GM19395 (cell line): ENCODE measurements around the gene PLCB1.
"Not testable (repeated sequence)": the region's sequence is repeated elsewhere in the genome, so short reads cannot be mapped to it uniquely, and the experiment has no call there.

Source experiments
- ATAC-seq: cut with Tn5 transposase; IDR thresholded peaks from one replicate; pipeline ENCODE4 v1.9.1; 2021; ENCODE audit warnings: mild to moderate bottlenecking, moderate library complexity; ENCODE audit not compliant: unreplicated experiment

The PLCB1 gene

GRCh38 chr20:8431538-8432434, 299.7 kb downstream of the PLCB1 start:
- no peak for ATAC-seq

DNA sequence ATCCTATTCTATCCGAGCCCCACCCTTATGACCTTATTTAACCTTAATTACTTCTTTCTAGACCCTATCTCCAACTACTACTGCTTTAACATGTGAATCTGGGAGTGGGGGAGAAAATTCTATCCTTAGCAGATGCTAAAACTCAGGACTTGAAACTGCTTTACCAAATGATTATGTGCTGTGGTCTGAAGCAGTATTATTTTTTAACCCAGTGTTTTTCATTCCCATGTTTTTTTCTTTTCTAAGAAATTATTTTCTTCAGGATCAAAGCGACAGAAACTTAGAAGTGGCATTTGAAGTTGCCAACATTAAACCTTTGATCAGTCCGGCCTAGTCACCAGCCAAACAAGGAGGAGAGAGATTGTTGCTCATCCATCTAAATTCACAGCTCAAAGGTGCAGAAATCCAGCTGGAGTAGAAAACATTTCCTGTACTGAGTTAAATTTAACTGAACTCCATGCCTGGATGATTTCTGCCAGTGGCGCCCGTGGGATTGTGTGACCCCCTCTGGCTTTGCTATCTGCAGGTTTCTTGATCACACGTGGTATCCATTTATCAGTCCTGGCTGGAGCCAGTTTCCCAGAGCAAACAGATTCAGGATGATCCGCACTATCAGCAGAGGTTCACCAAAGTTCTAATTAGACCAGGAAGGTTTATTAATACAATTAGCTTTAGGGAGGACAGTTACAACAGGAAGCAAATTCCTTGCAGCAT, 300.5 kb downstream of the PLCB1 start:
- no peak for ATAC-seq

DNA sequence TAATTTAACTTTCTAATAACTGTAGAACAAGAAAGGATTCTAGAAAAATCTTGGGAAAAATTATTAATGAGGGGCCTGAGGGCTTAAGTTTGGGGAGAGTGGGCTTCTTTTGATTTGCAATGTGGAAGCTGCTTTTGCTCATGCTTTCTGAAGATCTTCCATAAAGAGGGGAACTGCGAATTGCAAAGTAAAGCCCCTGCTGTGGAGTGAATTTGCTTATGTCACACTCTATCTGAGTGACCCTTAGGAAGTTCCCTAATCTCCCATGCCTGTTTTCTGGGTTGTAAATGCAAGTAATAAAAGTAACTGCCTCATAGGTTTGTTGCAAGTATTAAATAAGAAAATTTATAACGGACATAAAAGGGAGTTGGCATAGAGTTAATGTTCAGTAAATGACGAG, 301.2 kb downstream of the PLCB1 start:
- no peak for ATAC-seq

- ATAC-seq = no peak
These were observed 302.3 kb downstream of the PLCB1 start for GRCh38 chr20:8434326-8434876.

DNA sequence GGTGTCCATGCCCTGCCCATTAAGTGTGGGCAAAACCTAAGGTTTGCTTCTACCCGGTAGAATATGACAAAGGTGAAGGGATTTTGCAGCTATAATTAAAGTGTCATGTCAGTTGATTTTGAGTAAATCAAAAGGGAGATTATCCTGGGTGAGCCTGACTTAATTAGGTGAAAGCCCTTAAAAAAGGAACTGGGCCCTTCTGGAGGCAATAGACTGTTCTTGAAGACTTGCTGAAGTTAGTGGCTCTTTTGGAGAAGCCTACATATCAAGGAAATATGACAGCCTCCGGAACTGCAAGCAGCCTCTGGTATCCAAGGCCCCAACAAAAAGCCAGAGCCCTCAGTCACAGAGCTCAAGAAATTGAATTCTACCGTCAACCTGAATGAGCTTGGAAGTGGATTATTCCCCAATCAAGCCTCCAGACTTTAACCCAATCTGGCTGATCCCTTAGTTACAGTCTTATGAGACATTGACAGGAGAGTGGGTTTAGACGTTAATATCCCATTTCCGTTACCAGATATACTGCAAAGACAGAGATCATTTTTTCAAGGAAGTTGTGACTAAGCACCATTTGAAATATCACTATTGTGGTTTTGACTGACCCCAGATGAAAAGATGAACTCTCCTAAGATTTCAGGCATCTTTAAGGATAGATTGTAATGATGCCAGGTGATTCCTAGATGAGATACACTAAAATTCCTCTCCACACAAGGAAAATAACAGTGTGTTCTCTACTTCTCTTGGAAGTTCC, 303.4 kb downstream of the PLCB1 start:
- no peak for ATAC-seq

DNA sequence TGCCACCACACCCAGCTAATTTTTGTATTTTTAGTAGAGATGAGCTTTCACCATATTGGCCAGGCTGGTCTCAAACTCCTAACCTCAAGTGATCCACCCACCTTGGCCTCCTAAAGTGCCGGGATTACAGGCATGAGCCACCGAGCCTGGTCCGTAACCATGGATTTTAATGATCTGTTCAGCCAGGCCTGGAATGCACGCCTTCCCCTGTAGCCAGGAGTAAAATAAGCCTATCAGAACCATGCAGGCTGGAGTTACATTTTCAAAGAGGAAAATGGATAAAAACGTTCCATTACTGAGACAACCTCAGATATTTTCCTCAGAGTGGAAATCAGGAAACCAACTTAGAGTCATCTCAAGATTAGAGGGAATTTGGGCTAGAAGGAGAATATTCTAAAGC, 304.9 kb downstream of the PLCB1 start:
- ATAC-seq = not testable (repeated sequence)

DNA sequence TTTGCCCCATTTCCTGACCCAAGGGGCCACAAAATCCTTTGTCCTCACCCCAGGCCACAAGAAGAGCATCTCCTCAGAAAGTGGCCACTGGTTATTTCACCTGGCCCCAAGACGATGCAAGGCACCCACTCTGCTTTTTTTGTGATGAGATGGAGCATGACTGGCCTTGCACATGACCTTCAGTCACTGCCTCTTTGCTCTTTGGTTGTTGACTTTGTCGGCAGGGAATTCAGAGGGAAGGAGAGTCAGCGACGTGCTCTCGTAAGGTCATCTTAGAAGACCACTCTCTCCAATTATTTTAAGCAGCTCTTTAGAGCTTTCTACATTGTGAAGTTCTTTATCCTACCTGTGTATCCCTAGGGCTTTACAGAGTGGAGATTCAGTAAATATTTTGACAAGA, 306.7 kb downstream of the PLCB1 start:
- no peak for ATAC-seq

- ATAC-seq = no peak
These were observed 311.5 kb downstream of the PLCB1 start for GRCh38 chr20:8443464-8444072.

DNA sequence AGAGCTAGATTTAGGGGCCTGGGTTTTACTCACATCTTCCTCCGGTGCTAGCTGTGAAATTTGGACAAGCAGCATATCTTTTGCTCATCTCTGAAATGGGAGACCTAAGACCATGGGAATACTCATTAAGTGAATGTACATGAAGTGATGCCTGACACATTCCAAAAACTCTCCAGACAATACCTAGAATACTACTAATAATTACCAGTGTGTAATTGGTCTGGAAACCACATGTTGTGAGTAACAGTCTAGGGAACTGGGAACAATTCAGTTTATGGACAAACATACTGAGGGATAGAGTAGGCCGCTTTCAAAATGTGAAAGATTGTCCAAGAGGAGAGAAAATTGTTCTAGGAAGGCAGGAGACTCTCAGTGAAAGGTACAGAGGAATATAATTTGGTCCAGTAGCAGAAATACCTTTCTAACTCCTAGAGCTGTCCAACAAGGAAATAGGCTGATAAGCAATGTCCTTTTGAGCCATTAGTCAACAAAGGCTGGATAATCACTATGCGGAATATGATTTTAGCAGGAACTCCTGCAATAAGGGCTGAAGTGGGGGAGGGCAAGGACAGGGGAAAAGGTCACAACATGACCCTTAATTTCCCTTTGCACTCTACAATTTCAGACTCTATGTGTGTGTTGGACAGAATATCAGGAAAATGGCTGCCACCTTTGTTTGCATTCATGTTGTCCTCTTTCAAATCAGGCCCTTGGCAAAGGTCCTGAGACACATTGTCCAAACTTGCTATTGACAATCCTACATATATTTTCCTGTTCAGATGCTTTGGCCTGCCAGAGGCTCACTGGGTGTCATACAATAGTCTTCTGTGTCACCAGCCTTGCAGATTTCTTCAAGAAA, 315.4 kb downstream of the PLCB1 start:
- ATAC-seq = no peak

DNA sequence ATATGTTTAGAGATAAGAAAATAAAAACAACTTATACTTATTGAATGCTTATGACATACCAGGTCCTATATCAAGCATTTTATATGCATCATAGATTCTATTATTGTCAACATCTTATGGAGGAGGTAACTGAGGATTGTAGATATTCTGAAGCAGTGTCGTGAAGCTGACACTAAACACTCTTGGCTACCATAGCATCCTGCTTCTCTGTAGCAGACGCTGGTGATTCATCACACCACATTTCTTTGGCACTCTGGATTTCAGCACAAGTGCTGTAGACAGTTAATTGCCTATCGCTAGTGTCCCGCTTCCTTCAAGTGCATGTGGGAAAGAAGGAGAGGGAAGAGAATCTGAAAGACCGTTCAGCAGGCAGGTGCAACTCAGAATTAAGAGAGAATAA, 317.1 kb downstream of the PLCB1 start:
- ATAC-seq = no peak

DNA sequence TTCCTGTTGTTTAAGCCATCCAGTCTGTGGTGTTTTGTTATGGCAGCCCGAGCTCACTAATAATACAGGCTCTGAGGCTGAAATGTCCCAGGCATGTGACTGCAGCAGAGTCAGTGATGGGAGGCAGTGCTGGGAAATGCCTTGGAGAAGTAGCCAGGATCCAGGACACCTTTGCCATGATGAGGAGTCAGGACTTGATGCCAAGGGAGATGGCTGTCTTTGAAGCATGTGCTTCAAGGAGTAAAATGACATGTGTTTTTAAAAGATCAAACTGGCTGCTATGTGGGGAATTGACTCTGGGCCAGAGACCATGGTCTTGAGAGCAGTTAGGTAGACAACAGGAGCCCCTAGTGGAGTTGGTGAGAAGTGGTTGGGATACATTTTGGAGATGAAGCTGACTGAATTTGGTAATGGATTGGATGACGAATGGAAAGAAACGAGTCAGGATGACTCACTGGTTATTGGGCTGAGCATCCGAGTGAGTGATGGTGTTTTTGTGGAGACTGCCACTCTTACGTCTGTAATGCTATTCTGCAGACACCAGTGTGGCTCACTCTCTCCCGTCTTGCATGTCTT, 322.2 kb downstream of the PLCB1 start:
- no peak for ATAC-seq

GRCh38 chr20:8456765-8457164, 324.7 kb downstream of the PLCB1 start:
- ATAC-seq = no peak

DNA sequence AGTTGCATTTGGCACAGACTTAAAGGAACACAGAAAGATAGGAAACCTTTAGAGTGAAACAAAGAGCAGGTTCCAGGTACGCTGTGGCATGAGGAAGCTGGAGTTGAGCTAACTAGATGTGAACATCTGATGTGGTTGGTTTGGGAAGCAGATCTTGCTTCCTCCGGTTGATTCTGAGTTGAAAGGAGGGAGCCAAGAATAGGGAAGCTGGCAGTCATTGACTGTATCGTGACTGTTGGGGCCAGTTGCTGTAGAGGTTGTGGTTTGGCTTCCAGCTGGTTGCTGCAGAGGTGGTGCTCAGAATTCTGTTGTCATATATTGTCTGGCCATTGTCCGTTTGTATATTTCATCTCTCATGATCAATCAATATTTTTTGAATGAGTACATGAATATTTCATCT, 325.9 kb downstream of the PLCB1 start:
- ATAC-seq = no peak

- ATAC-seq = no peak
These were observed 329.1 kb downstream of the PLCB1 start for GRCh38 chr20:8461186-8461585.

DNA sequence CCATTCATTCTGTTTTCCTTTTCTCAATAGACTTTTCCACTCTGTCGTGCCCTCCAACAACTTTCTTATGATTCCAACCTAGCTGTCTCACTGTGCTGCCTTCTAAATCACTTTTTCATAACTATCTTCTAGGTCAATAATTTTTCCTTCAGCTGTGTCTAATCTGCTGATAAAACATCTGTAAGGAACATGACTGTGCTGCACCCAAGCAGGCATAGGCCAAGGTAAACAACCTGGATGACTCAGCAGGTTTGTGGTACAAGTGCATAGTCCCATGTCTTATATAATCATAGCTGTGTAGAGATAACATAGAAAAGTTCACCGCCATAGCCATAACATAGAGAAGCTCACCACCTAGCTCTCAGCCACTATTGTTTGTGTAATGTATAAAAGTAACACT, 332.3 kb downstream of the PLCB1 start:
- no peak for ATAC-seq

DNA sequence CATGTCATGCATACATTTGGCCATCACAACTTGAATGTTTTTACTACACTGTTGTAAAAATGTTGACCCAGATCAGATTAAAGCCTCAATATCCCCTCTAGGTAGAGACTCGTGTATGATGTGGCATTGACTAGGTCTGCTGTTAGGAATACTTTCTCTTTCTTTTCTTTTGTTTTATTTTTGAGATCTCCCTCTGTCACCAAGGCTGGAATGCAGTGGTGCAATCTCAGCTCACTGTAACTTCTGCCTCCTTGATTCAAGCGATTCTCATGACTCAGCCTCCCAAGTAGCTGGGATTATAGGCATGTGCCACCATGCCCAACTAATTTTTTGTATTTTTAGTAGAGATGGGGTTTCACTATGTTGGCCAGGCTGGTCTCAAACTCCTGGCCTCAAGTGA, 334.7 kb downstream of the PLCB1 start:
- not testable (repeated sequence) for ATAC-seq

DNA sequence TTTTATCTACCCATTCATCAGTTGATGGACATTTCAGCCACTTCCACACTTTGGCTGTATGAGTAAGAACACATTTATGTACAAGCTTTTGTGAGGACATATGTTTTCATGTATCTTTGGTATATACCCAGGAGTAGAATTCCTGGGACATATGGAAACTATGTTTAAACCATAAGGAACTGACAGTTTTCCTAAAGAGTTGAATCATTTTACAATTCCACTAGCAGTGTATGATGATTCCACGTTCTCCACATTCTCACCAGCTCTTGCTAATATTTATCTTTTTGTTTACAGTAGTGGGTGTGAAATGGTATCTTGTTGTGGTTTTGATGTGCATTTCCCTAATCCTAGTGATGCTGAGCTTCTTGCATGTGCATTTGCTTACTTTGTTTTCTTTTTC, 338.1 kb downstream of the PLCB1 start:
- ATAC-seq = no peak

GRCh38 chr20:8471465-8471864, 339.4 kb downstream of the PLCB1 start:
- ATAC-seq = no peak

- no peak for ATAC-seq
These were observed 341.4 kb downstream of the PLCB1 start for GRCh38 chr20:8473459-8473858.
